K562 (cell line): ENCODE data around the gene TNNT2. TPM values are rescaled to one million over a fixed set of nuclear protein-coding genes. Genes with fewer than 3 reads are reported as not detected.

Experiments used
- ATAC-seq: fragments of 200-7000 bp; cut with Tn5 transposase; 3 replicates; pipeline ENCODE4 v1.9.1; 2020; ENCODE audit warnings: moderate library complexity
- BruUV-seq: library from RNA; stranded (reverse); fragments of 400-500 nt; replicated peaks from 2 replicates; lab custom pipeline; 2021; lab: Mats Ljungman, UMichigan
- CTCF ChIA-PET: fragments of 300-600 bp; formaldehyde crosslinking; extraction: SDS; loops from one replicate; lab custom pipeline; 2021; ENCODE audit warnings: low intra/inter-chr PET ratio; lab: Yijun Ruan, JAX
- POLR2A ChIA-PET: fragments of 300-600, 350-650 bp; sonication (Branson Sonifier 250); formaldehyde crosslinking; extraction: SDS; loops from one replicate; lab custom pipeline; 2021; ENCODE audit warnings: antibody characterized with exemption, inconsistent platforms; lab: Yijun Ruan, JAX
- DNase-seq, 4 experiments: peaks; one replicate each; pipeline versions ENCODE4 v3.0.0 to v3.0.0-alpha.2; 2011 to 2018; ENCODE audit warnings: low spot score in 3 of 4, mixed read lengths in 3 of 4; ENCODE audit errors: extremely low read depth in 1 of 4
- FAIRE-seq: peaks from 2 replicates; lab custom pipeline; 2011; peaks lifted over from hg19 to GRCh38; lab: Jason Lieb, UNC
- H2AFZ ChIP-seq: 2 replicates; pipeline ENCODE4 v1.6.0; 2011; ENCODE audit warnings: low read depth, low read length, control low read depth, inconsistent platforms
- H3K27ac ChIP-seq: fragments of 200-600 bp; 3 replicates; pipeline ENCODE4 v1.8.0; 2011; ENCODE audit warnings: low read depth, mild to moderate bottlenecking, control low read depth, inconsistent platforms, low read length, moderate library complexity, mixed read lengths; ENCODE audit errors: extremely low read depth
- H3K27me3 ChIP-seq, 2 experiments: fragments of 300-600 bp in 1 of 2; 2 replicates in 1 of 2; 3 replicates in 1 of 2; pipeline versions ENCODE4 v1.6.0 to v1.8.0; 2011; ENCODE audit warnings: inconsistent platforms in 2 of 2, low read length in 2 of 2, mild to moderate bottlenecking in 1 of 2, mixed read lengths in 1 of 2, moderate library complexity in 1 of 2; ENCODE audit not compliant: control insufficient read depth in 2 of 2, insufficient read depth in 2 of 2
- H3K36me3 ChIP-seq: fragments of 300-600 bp; 3 replicates; pipeline ENCODE4 v1.8.0; 2011; ENCODE audit warnings: mild to moderate bottlenecking, low read length, inconsistent platforms; ENCODE audit not compliant: control insufficient read depth, insufficient read depth
- H3K4me1 ChIP-seq, 2 experiments: fragments of 200-600 bp in 1 of 2; replicated peaks in 1 of 2; 2 replicates in 1 of 2; 3 replicates in 1 of 2; pipeline versions ENCODE4 v1.5.1 to v1.8.0; 2011; ENCODE audit warnings: inconsistent platforms in 2 of 2, low read length in 2 of 2, mild to moderate bottlenecking in 1 of 2, mixed read lengths in 1 of 2, moderate library complexity in 1 of 2; ENCODE audit not compliant: control insufficient read depth in 2 of 2, insufficient read depth in 2 of 2
- H3K4me2 ChIP-seq: 2 replicates; pipeline ENCODE4 v1.6.1; 2011; ENCODE audit warnings: low read length, control low read depth, inconsistent platforms, mixed read lengths; ENCODE audit not compliant: insufficient read depth
- H3K4me3 ChIP-seq: fragments of 200-600 bp; sonication (generic), shearing (Covaris generic); 2 replicates; pipeline ENCODE4 v1.5.1; 2016; ENCODE audit warnings: control low read depth, inconsistent platforms
- H3K79me2 ChIP-seq: fragments of 200-600 bp; 3 replicates; pipeline ENCODE4 v1.8.0; 2011; ENCODE audit warnings: low read length, inconsistent platforms; ENCODE audit not compliant: control insufficient read depth, insufficient read depth
- H3K9ac ChIP-seq, 2 experiments: 2 replicates each; pipeline versions ENCODE4 v1.6.0 to v1.6.1; 2011; ENCODE audit warnings: low read depth in 2 of 2, low read length in 2 of 2, control low read depth in 1 of 2, inconsistent platforms in 1 of 2, mild to moderate bottlenecking in 1 of 2, mixed read lengths in 1 of 2; ENCODE audit not compliant: insufficient read depth in 1 of 2
- H3K9me1 ChIP-seq: one replicate; pipeline ENCODE4 v1.6.0; 2011; ENCODE audit warnings: inconsistent platforms, mild to moderate bottlenecking, low read length, moderate library complexity; ENCODE audit not compliant: control insufficient read depth, insufficient read depth
- H3K9me3 ChIP-seq: replicated peaks from 2 replicates; pipeline ENCODE4 v1.5.1; 2011; ENCODE audit warnings: low read depth, low read length, inconsistent platforms; ENCODE audit not compliant: control insufficient read depth, insufficient read depth
- H4K20me1 ChIP-seq: replicated peaks from 2 replicates; pipeline ENCODE4 v1.6.1; 2011; ENCODE audit warnings: low read length, inconsistent platforms, mixed read lengths; ENCODE audit not compliant: control insufficient read depth, insufficient read depth
- ASH1L ChIP-seq: fragments of 450-650 bp; IDR thresholded peaks from 2 replicates; pipeline ENCODE4 v1.6.1; 2018; ENCODE audit warnings: borderline replicate concordance, mild to moderate bottlenecking, low read depth; ENCODE audit not compliant: partially characterized antibody
- CXXC5 ChIP-seq: fragments of 250-450 bp; sonication (Bioruptor Pico); IDR thresholded peaks from 2 replicates; pipeline ENCODE4 v1.8.0; 2022; ENCODE audit warnings: inconsistent platforms, mild to moderate bottlenecking, moderate library complexity
- HNRNPLL ChIP-seq: fragments of 200-400 bp; formaldehyde crosslinking; IDR thresholded peaks from 2 replicates; pipeline ENCODE4 v1.6.1; 2017; ENCODE audit warnings: low read length, low read depth, mild to moderate bottlenecking; ENCODE audit not compliant: poor library complexity, severe bottlenecking
- IFI16 ChIP-seq: fragments of 250-450 bp; sonication (Bioruptor Pico); IDR thresholded peaks from 2 replicates; pipeline ENCODE4 v2.1.2; 2022; ENCODE audit warnings: mild to moderate bottlenecking, inconsistent platforms
- KLF10 ChIP-seq: fragments of 250-450 bp; sonication (Bioruptor Pico); IDR thresholded peaks from 2 replicates; pipeline ENCODE4 v1.6.1; 2021; ENCODE audit warnings: matching md5 sums
- KLF13 ChIP-seq: fragments of 450-650 bp; IDR thresholded peaks from 2 replicates; pipeline ENCODE4 v1.6.1; 2016; ENCODE audit warnings: missing genetic modification characterization, low read depth, mild to moderate bottlenecking, missing compliant biosample characterization, moderate library complexity, borderline replicate concordance
- SMAD3 ChIP-seq: fragments of 450-650 bp; formaldehyde crosslinking; conservative IDR thresholded peaks from 2 replicates; pipeline ENCODE4 v1.4.0; 2020; ENCODE audit warnings: mild to moderate bottlenecking
- ZC3H8 ChIP-seq: fragments of 450-650 bp; IDR thresholded peaks from 2 replicates; pipeline ENCODE4 v1.6.1; 2017
- WGBS: fragments of 100-300 bp; shearing (Covaris generic); methylation state at CpG from one replicate; pipeline ENCODE4 v1.1.6; 2016; ENCODE audit warnings: low coverage, mixed read lengths; ENCODE audit not compliant: insufficient coverage; ENCODE audit errors: missing lambda C conversion rate; 5-methylcytosine and 5-hydroxymethylcytosine counted together
- in situ Hi-C: fragments of 300-500 bp; cut with MboI; formaldehyde crosslinking; loops from 4 replicates; pipeline ENCODE4 v1.15.0; 2018; ENCODE audit warnings: inconsistent platforms, mixed read lengths
- intact Hi-C: fragments of 100-400 bp; cut with micrococcal nuclease; formaldehyde crosslinking; loops from 2 replicates; pipeline ENCODE4 v1.14.2; 2022
- polyA plus RNA-seq, 8 experiments: library from polyadenylated mRNA; depleted of rRNA in 4 of 8; stranded (reverse) in 5 of 8; unstranded in 3 of 8; fragments of >200 nt; fragmentation: Nextera tagmentation in 2 of 8; fragmentation: Illumina TruSeq in 1 of 8; extraction: Ambion mirVana in 2 of 8; extraction: Trizol in 1 of 8; gene quantifications; 2 replicates each; pipeline versions ENCODE4 v1.2.1 to v1.2.3, GENCODE V29; 2011 to 2014; ENCODE audit warnings: inconsistent platforms in 1 of 8, missing spikeins in 1 of 8
- total RNA-seq, 7 experiments: library from RNA; depleted of rRNA in 6 of 7; stranded (reverse); fragments of >200 nt in 6 of 7; fragmentation: Illumina TruSeq in 2 of 7; extraction: Trizol in 2 of 7; gene quantifications; 2 replicates each; pipeline versions ENCODE4 v1.2.1 to v1.2.3, GENCODE V29; 2011 to 2021; ENCODE audit warnings: low replicate concordance in 1 of 7

The TNNT2 gene
- total and polyA plus RNA-seq, 9 of the 15 experiments (the other 6 are each of a cell fraction or from before 2014, with no cell fraction given) = not detected

DNA sequence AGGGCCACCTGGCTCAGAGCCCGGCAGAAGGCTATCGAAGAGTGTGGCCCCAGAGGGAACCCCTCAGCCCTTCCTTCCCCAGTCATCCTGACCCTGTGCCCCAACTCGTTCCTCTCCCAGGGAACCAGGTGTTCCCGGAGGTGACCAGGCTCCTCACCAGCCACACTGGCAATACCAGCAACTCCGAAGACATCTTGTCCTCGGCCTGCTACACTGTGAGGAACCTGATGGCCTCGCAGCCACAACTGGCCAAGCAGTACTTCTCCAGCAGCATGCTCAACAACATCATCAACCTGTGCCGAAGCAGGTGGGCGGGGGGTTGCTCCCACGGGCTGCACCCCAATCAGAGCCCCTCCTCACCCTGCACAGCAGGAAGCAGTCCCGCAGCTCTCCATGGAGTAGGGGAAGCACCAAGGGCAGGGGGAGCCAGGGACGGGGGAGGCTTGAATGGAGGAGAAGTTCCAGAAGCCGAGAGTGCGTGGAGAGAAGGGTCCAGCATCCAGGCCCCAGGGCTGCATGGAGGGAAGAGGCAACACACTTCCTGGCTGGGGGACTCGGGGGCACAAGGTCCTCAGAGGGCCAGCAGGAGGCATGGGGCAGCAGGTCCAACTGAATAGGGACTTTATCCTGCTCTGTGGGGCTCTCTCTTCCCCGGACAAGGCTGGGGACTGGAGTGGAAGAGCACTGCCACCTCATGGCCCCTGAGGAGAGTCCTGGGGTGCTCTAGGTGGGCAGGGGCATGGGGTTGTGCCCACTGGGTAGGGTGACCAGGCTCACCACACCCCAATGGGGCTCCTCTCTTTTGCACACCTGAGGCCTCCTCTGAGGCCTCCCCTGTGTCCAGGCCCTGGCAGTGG is 52.4 kb downstream of the TNNT2 start:
- H4K20me1 ChIP-seq = peaks cover 8% of the 10 kb centered on the region; the same call in 1 of the 2 replicates
- WGBS = 0% methylated on average over 16 of the region's 16 CpGs
- no peak for ATAC-seq
- no peaks in the 10 kb centered on the region for H3K9me3 ChIP-seq
- H3K4me2 ChIP-seq = no peak overlapping the region
- no peaks in the 10 kb centered on the region for H3K79me2 ChIP-seq
- no peaks in the 10 kb centered on the region for H3K36me3 ChIP-seq
- H3K27me3 ChIP-seq = peaks cover 20 to 77% of the 10 kb centered on the region in 2 experiments; a peak in 4 of 5 replicates
- H3K9me1 ChIP-seq = no peaks in the 10 kb centered on the region
- H2AFZ ChIP-seq = no peak overlapping the region
- POLR2A ChIA-PET = interaction anchor here (0.6 kb wide), 1 partner anchor 8 kb away, joined by 3 read pairs; no protein-coding TSS in a partner anchor
- CTCF ChIA-PET = no interaction called here
- intact Hi-C loops (no loop called here), in situ Hi-C loops (no loop called here)
- no peak overlapping the region for H3K4me3 ChIP-seq
- no peak for TF ChIP-seq SMAD3 (CRISPR knock-in tag)
- no TSS peak for BruUV-seq
- no peaks in the 10 kb centered on the region for H3K4me1 ChIP-seq
- H3K27ac ChIP-seq = no peak overlapping the region
- no peak for DNase-seq
- H3K9ac ChIP-seq = peak overlapping the region in 1 of 2 experiments; percentile 11; a peak in 1 of 4 replicates
- no peak for FAIRE-seq

DNA sequence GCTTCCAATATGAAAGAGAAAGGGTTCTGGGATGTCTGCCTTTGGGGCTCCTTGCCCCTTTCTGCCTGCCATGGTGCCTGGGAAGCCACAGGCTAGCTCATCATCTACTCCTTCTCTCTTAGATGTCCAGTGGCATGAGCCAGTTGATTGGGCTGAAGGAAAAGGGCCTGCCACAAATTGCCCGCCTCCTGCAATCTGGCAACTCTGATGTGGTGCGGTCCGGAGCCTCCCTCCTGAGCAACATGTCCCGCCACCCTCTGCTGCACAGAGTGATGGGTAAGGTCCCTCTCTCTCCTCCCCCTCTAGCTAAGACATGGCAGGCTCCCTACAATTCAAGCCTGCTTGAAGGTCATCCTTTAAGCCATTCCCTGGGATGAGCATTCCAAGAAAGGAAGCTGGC is 53.2 kb downstream of the TNNT2 start:
- Histone ChIP-seq H3K36me3 (no peaks in the 10 kb centered on the region), H3K79me2 (no peaks in the 10 kb centered on the region), H3K9ac (no peak overlapping the region), H3K9me1 (no peaks in the 10 kb centered on the region), H2AFZ (no peak overlapping the region), H3K27ac (no peak overlapping the region), H3K27me3 (peaks cover 22 to 84% of the 10 kb centered on the region in 2 experiments; a peak in 4 of 5 replicates), H3K9me3 (no peaks in the 10 kb centered on the region), H3K4me1 (no peaks in the 10 kb centered on the region)
- WGBS = 0% methylated on average over 4 of the region's 4 CpGs
- POLR2A ChIA-PET = no interaction called here
- intact Hi-C loops = no loop called here
- BruUV-seq = no TSS peak
- ATAC-seq = no peak
- no peak for FAIRE-seq
- CTCF ChIA-PET = no interaction called here
- DNase-seq = no peak
- no peak for TF ChIP-seq KLF13 (tag)
- no peak for TF ChIP-seq ASH1L
- TF ChIP-seq KLF10 (CRISPR knock-in tag) = no peak
- no peak for TF ChIP-seq IFI16 (CRISPR knock-in tag)
- no peak for TF ChIP-seq ZC3H8
- no peak for TF ChIP-seq CXXC5 (CRISPR knock-in tag)
- TF ChIP-seq HNRNPLL = no peak
- TF ChIP-seq, all 486 proteins: peak for 0
- Histone ChIP-seq H4K20me1 (peaks cover 8% of the 10 kb centered on the region; the same call in 1 of the 2 replicates), H3K4me3 (no peak overlapping the region), H3K4me2 (no peak overlapping the region)
- in situ Hi-C loops = no loop called here
